PC-3 (cell line): ENCODE data around the gene MLKL. TPM values are rescaled to one million over a fixed set of nuclear protein-coding genes. Genes with fewer than 3 reads are reported as not detected.
"Not testable (repeated sequence)": the region's sequence is repeated elsewhere in the genome, so short reads cannot be mapped to it uniquely, and the experiment has no call there.

Experiments
- ATAC-seq: fragments of 200-7000 bp; cut with Tn5 transposase; 2 replicates; pipeline ENCODE4 v1.9.1; 2020; ENCODE audit warnings: mild to moderate bottlenecking, moderate library complexity
- BruUV-seq: library from RNA; stranded (reverse); fragments of 400-500 nt; replicated peaks from 2 replicates; lab custom pipeline; 2021; lab: Mats Ljungman, UMichigan
- CTCF ChIA-PET: fragments of 300-600 bp; sonication (Branson Sonifier 250); formaldehyde crosslinking; loops from one replicate; lab custom pipeline; 2022; ENCODE audit warnings: antibody characterized with exemption; lab: Charles Lee
- POLR2A ChIA-PET: fragments of 300-600 bp; sonication (Branson Sonifier 250); formaldehyde crosslinking; loops from one replicate; lab custom pipeline; 2022; ENCODE audit warnings: antibody characterized with exemption; ENCODE audit not compliant: unreplicated experiment; lab: Charles Lee
- DNase-seq: peaks from one replicate; pipeline ENCODE4 v3.0.0-alpha.2; 2015
- H2AFZ ChIP-seq: fragments of 300-600 bp; sonication (generic); 2 replicates; pipeline ENCODE4 v1.6.0; 2016; ENCODE audit warnings: antibody characterized with exemption, low read length
- H3F3A ChIP-seq: fragments of 300-600 bp; sonication (generic); one replicate; pipeline ENCODE4 v1.6.0; 2017; ENCODE audit warnings: antibody characterized with exemption, low read length, control low read depth, mild to moderate bottlenecking; ENCODE audit not compliant: unreplicated experiment
- H3K27ac ChIP-seq: fragments of 300-600 bp; sonication (generic); 2 replicates; pipeline ENCODE4 v1.5.1; 2016; ENCODE audit warnings: mild to moderate bottlenecking, low read length
- H3K27me3 ChIP-seq: fragments of 300-600 bp; sonication (generic); 2 replicates; pipeline ENCODE4 v1.6.1; 2016; ENCODE audit warnings: low read length, mixed read lengths
- H3K36me3 ChIP-seq: fragments of 300-600 bp; sonication (generic); 2 replicates; pipeline ENCODE4 v1.6.1; 2016; ENCODE audit warnings: low read depth, mixed run types, low read length, mixed read lengths
- H3K4me1 ChIP-seq: fragments of 300-600 bp; sonication (generic); 2 replicates; pipeline ENCODE4 v1.5.1; 2016; ENCODE audit warnings: low read length; ENCODE audit not compliant: insufficient read depth
- H3K4me2 ChIP-seq: fragments of 300-600 bp; sonication (generic); 2 replicates; pipeline ENCODE4 v1.6.0; 2016; ENCODE audit warnings: low read length
- H3K4me3 ChIP-seq: fragments of 300-600 bp; sonication (generic); 2 replicates; pipeline ENCODE4 v1.5.1; 2016; ENCODE audit warnings: mild to moderate bottlenecking, low read length, mixed read lengths
- H3K79me2 ChIP-seq: fragments of 300-600 bp; sonication (generic); 2 replicates; pipeline ENCODE4 v1.6.1; 2017; ENCODE audit warnings: low read length, mixed read lengths
- H3K9ac ChIP-seq: fragments of 300-600 bp; sonication (generic); 2 replicates; pipeline ENCODE4 v1.6.0; 2016; ENCODE audit warnings: mild to moderate bottlenecking, low read length
- H3K9me2 ChIP-seq: fragments of 300-600 bp; sonication (generic); replicated peaks from 2 replicates; pipeline ENCODE4 v1.6.1; 2016; ENCODE audit warnings: mixed run types, low read length, mixed read lengths
- H3K9me3 ChIP-seq: fragments of 300-600 bp; sonication (generic); 2 replicates; pipeline ENCODE4 v1.6.1; 2016; ENCODE audit warnings: low read length, mixed read lengths
- H4K20me1 ChIP-seq: fragments of 300-600 bp; sonication (generic); 2 replicates; pipeline ENCODE4 v1.6.1; 2016; ENCODE audit warnings: low read length, mixed read lengths
- EZH2 ChIP-seq: fragments of 300-600 bp; sonication (generic); IDR thresholded peaks from one replicate; pipeline ENCODE4 v1.6.1; 2017; ENCODE audit warnings: antibody characterized with exemption, mild to moderate bottlenecking, low read length; ENCODE audit not compliant: unreplicated experiment
- EZH2phosphoT487 ChIP-seq: fragments of 300-600 bp; sonication (generic); IDR thresholded peaks from 2 replicates; pipeline ENCODE4 v1.6.1; 2018; ENCODE audit warnings: mild to moderate bottlenecking, antibody characterized with exemption, low read length, borderline replicate concordance
- intact Hi-C: fragments of 100-400 bp; cut with micrococcal nuclease; formaldehyde crosslinking; loops from 2 replicates; pipeline ENCODE4 v1.9.0; 2023
- total RNA-seq: library from RNA; depleted of rRNA; stranded (reverse); fragments of >200 nt; gene quantifications from 2 replicates; pipeline ENCODE4 v1.2.3, GENCODE V29; 2014
- TF ChIP-seq, protein P1 (sequence below): fragments of 300-600 bp; sonication (generic); conservative IDR thresholded peaks from 2 replicates; pipeline ENCODE4 v1.5.1; 2017; ENCODE audit warnings: antibody characterized with exemption, low read depth, mild to moderate bottlenecking, low read length

Gene MLKL
- total RNA-seq, 1 experiment from 2014 or later, result 30.9 TPM

DNA sequence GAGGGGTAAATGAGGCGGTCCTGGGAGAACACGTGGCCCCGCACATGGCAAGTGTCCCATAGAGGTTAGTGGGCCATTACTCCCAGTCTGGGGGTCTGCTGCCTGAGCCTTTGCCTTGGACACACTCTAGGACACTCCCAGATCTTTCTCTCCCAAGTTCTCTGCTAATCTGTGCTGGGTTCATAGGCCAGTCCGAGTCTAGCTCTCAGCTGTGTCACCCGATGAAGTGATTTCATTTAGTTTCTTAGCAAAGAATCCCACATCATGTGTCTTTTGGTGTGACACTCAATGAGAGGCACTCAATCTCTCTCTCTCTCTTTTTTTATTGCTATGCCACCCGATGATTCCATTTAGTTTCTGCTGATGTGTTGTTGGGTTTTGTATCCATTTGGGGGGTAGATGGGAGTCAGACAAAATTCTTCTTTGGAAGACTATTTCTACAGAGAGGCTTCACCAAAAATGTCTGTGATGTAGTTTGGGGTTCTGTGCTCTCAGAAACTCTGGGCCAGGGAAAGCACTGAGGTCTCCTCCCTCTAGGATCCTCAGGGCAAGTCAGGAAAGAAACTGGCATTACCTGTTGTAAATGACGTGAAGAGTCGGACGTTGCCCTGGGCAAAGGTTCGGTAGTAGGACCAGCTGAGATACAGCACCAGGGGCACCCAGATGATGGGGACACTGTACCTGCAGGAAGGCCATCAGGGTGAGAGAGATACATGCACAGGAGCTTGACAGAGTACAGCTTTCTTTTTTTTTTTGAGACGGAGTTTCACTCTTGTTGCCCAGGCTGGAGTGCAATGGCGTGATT is 25.2 kb upstream of the MLKL start:
- peaks cover 14% of the 10 kb centered on the region for H3K4me1 ChIP-seq
- no peak overlapping the region for H2AFZ ChIP-seq
- H3K9me2 ChIP-seq, result no peaks in the 10 kb centered on the region
- H3K4me2 ChIP-seq, result no peak overlapping the region
- no peak for DNase-seq
- ChIA-PET CTCF (no interaction called here), POLR2A (interaction anchor here (0.6 kb wide), 1 partner anchor 156 kb away, joined by 4 read pairs; no protein-coding TSS in a partner anchor)
- intact Hi-C loops, result no loop called here
- H3K36me3 ChIP-seq, result no peaks in the 10 kb centered on the region
- TF ChIP-seq, protein P1, sequence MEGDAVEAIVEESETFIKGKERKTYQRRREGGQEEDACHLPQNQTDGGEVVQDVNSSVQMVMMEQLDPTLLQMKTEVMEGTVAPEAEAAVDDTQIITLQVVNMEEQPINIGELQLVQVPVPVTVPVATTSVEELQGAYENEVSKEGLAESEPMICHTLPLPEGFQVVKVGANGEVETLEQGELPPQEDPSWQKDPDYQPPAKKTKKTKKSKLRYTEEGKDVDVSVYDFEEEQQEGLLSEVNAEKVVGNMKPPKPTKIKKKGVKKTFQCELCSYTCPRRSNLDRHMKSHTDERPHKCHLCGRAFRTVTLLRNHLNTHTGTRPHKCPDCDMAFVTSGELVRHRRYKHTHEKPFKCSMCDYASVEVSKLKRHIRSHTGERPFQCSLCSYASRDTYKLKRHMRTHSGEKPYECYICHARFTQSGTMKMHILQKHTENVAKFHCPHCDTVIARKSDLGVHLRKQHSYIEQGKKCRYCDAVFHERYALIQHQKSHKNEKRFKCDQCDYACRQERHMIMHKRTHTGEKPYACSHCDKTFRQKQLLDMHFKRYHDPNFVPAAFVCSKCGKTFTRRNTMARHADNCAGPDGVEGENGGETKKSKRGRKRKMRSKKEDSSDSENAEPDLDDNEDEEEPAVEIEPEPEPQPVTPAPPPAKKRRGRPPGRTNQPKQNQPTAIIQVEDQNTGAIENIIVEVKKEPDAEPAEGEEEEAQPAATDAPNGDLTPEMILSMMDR, result no peak
- TF ChIP-seq EZH2phosphoT487, result no peak
- ATAC-seq, result no peak
- no peak overlapping the region for H3K9ac ChIP-seq
- H3K9me3 ChIP-seq, result no peaks in the 10 kb centered on the region
- H3F3A ChIP-seq, result no peaks in the 10 kb centered on the region
- H4K20me1 ChIP-seq, result no peaks in the 10 kb centered on the region
- no peaks in the 10 kb centered on the region for H3K79me2 ChIP-seq
- H3K4me3 ChIP-seq, result no peak overlapping the region
- no peak overlapping the region for H3K27ac ChIP-seq
- H3K27me3 ChIP-seq, result no peaks in the 10 kb centered on the region
- BruUV-seq, result no TSS peak

DNA sequence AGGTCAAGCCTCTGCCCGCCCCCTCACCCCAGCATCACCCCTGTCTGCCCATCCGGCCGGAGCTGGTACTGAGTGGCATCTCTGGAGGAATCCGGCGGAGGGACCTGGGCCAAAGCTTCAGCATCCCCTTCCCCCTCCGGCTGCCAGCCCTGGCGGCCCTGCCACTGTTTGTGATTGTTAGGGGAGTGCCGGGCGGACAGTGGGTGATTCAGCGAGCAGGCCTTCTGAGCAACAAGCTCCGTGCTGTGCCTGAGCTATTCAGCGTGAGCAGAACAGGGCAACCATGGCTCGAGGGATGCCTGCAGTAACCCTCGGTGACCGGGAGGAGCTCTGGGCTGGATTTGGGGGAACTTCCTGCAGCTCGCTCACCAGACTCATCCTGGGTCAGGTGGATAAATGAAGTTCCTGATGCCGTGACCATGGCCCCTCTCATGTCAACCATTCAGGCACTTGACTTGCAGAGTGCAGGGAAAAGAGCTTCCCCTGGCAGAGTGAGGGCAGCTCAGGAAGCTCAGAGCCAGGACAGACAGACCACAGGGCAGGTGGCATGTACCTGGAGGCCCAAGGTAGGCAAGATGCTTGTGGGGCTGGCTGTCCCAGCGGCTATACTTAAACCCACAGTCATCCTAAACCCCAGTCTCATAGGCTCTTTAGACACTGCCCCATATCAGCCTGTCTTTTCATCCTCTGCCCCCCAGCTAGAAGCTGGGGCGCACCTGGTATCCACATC is 24.3 kb upstream of the MLKL start:
- no TSS peak for BruUV-seq
- no peaks in the 10 kb centered on the region for H4K20me1 ChIP-seq
- DNase-seq, result no peak
- TF ChIP-seq EZH2phosphoT487, result no peak
- TF ChIP-seq, protein P1, result no peak
- TF ChIP-seq EZH2, result no peak
- no peak overlapping the region for H3K27ac ChIP-seq
- no peaks in the 10 kb centered on the region for H3K79me2 ChIP-seq
- no peak overlapping the region for H3K4me3 ChIP-seq
- ATAC-seq, result no peak
- POLR2A ChIA-PET, result interaction anchor here (0.6 kb wide), 1 partner anchor 155 kb away, joined by 4 read pairs; no protein-coding TSS in a partner anchor
- H3K4me2 ChIP-seq, result no peak overlapping the region
- H3K27me3 ChIP-seq, result no peaks in the 10 kb centered on the region
- no peaks in the 10 kb centered on the region for H3K9me2 ChIP-seq
- H2AFZ ChIP-seq, result no peak overlapping the region
- peaks cover 5% of the 10 kb centered on the region for H3K4me1 ChIP-seq
- H3K9ac ChIP-seq, result no peak overlapping the region
- no peaks in the 10 kb centered on the region for H3K36me3 ChIP-seq
- CTCF ChIA-PET, result interaction anchor here (0.6 kb wide), 1 partner anchor 138 kb away, joined by 3 read pairs; no protein-coding TSS in a partner anchor
- H3F3A ChIP-seq, result no peaks in the 10 kb centered on the region
- intact Hi-C loops, result no loop called here
- no peaks in the 10 kb centered on the region for H3K9me3 ChIP-seq

DNA sequence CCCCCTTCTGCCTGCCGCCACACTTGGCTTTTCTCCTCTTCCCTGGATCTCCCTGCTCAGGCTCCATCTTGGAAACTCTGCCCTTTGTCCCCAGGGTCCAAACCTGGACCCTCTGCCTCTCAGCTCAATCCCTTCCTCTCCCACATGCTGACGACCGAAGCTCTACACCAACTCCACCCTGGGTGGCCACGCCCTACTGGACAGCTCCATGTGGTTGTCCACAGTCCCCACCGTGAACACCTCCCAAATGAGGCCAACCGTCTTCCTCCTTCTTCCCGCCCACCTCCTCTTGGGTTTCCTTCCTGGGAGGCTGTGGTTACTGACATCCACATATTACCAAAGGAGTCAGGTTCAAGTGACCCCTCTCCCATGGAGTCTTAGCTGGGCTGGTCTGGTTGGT is 22.6 kb upstream of the MLKL start:
- Histone ChIP-seq H3K27me3 (no peaks in the 10 kb centered on the region), H3K36me3 (no peaks in the 10 kb centered on the region), H3K9me3 (no peaks in the 10 kb centered on the region), H3K4me3 (no peak overlapping the region), H3K4me2 (no peak overlapping the region), H3K9ac (no peak overlapping the region), H2AFZ (no peak overlapping the region), H3F3A (no peaks in the 10 kb centered on the region), H3K9me2 (no peaks in the 10 kb centered on the region), H4K20me1 (no peaks in the 10 kb centered on the region), H3K27ac (no peak overlapping the region), H3K79me2 (no peaks in the 10 kb centered on the region), H3K4me1 (no peaks in the 10 kb centered on the region)
- BruUV-seq, result no TSS peak
- ATAC-seq (no peak), DNase-seq (no peak)
- TF ChIP-seq EZH2 (no peak), EZH2phosphoT487 (no peak)
- TF ChIP-seq, protein P1, result no peak
- CTCF ChIA-PET, result no interaction called here
- POLR2A ChIA-PET, result no interaction called here
- intact Hi-C loops, result no loop called here

DNA sequence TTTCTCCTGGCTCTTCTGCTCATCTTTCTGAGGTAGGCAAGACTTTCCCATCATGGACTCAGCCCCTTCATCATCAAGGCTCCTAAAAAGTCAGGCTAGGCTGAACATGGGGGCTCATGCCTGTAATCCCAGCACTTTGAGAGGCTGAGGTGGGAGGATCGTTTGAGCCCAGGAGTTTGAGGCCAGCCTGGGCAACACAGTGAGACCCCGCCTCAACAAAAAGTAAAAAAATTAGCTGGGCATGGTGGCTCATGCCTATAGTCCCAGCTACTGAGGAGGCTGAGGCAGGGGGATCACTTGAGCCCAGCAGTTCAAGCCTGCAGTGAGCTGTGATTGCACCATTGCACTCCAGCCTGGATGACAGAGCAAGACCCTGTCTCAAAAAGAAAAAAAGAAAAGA is 21.5 kb upstream of the MLKL start:
- H3K4me1 ChIP-seq, H3K9ac ChIP-seq, H4K20me1 ChIP-seq, H3K4me3 ChIP-seq, intact Hi-C loops, H3K79me2 ChIP-seq, H3K9me2 ChIP-seq, H3K27ac ChIP-seq, BruUV-seq, H3F3A ChIP-seq, CTCF ChIA-PET, ATAC-seq, H3K36me3 ChIP-seq, POLR2A ChIA-PET, H2AFZ ChIP-seq, H3K27me3 ChIP-seq, H3K9me3 ChIP-seq, H3K4me2 ChIP-seq, DNase-seq: not testable (repeated sequence)
